Activated CD8-positive, alpha-beta memory T cell treated with anti-CD3 and anti-CD28 coated beads, Interleukin-2, amount 50 U/mL, for 1 hour (primary cell): ENCODE data around the gene PITPNC1.
"Not testable (repeated sequence)": the region's sequence is repeated elsewhere in the genome, so short reads cannot be mapped to it uniquely, and the experiment has no call there.

Source experiments
- DNase-seq: peaks from one replicate; pipeline ENCODE4 v3.0.0-alpha.2; 2020; ENCODE audit errors: extremely low read depth

Gene PITPNC1

GRCh38 chr17:67727152-67728039 lies 350.3 kb downstream of the PITPNC1 start:
- not testable (repeated sequence) for DNase-seq

DNA sequence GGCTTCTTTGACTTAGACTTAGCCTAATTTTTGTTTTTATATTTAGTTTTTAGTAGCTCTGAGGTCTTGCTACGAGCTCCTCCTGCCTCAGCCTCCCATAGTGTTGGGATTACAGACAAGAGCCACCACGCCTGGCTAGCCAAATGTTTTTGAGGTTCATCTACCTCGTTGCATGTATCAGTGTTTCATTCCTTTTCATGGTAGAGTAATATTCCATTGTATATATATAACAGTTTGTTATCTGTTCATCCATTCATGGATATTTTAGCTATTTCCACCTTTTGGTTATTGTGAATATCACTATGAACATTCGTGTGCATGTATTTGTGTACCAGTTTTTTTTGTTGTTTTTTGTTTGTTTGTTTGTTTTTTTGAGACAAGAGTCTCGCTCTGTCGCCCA lies 352.8 kb downstream of the PITPNC1 start:
- DNase-seq, result no peak

DNA sequence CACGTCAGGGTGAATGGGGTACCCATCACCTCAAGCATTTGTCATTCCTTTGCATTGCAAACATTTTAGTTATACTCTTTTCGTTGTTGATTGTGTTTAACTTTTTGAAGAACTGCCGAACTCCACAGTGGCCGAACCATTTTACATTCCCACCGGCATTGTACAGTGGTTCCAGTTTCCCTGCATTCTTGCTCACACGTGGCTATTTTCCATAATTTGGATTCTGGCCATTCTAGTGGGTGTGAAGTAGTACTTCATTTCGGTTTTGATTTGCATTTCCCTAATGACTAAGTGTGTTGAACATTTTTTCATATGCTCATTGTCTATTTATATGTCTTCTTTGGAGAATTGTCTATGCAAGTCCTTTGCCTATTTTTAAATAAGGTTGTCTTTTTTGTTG lies 353.6 kb downstream of the PITPNC1 start:
- DNase-seq, result no peak

GRCh38 chr17:67733449-67733848 lies 356.4 kb downstream of the PITPNC1 start:
- DNase-seq, result no peak

GRCh38 chr17:67737145-67737544 lies 360.1 kb downstream of the PITPNC1 start:
- no peak for DNase-seq

GRCh38 chr17:67742025-67742424 lies 364.9 kb downstream of the PITPNC1 start:
- no peak for DNase-seq
